Activated CD4-positive, alpha-beta T cell treated with anti-CD3 and anti-CD28 coated beads, Interleukin-2, amount 50 U/mL, for 4 hours (primary cell): Measurements from ENCODE around the gene AKR1B15.
"Not testable (repeated sequence)": the region's sequence is repeated elsewhere in the genome, so short reads cannot be mapped to it uniquely, and the experiment has no call there.

Source experiments
- DNase-seq, 2 experiments: peaks; one replicate each; pipeline ENCODE4 v3.0.0-alpha.2; 2020

Gene AKR1B15

GRCh38 chr7:134567368-134567767, 18.5 kb downstream of the AKR1B15 start:
- DNase-seq = no peak

GRCh38 chr7:134569962-134570361, 21.1 kb downstream of the AKR1B15 start:
- not testable (repeated sequence) for DNase-seq

- no peak for DNase-seq
Observed at GRCh38 chr7:134571101-134571500, 22.2 kb downstream of the AKR1B15 start.

- no peak for DNase-seq
Observed at GRCh38 chr7:134571746-134572461, 23.0 kb downstream of the AKR1B15 start.

GRCh38 chr7:134574322-134574721, 25.4 kb downstream of the AKR1B15 start:
- no peak for DNase-seq

GRCh38 chr7:134584290-134584689, 35.4 kb downstream of the AKR1B15 start:
- DNase-seq = no peak

GRCh38 chr7:134585897-134586296, 37.0 kb downstream of the AKR1B15 start:
- DNase-seq = no peak

- DNase-seq = no peak
Observed at GRCh38 chr7:134587750-134588149, 38.8 kb downstream of the AKR1B15 start.

GRCh38 chr7:134589491-134589941, 40.6 kb downstream of the AKR1B15 start:
- no peak for DNase-seq

- DNase-seq = no peak
Observed at GRCh38 chr7:134593530-134594392, 44.9 kb downstream of the AKR1B15 start.

- no peak for DNase-seq
Observed at GRCh38 chr7:134594877-134595276, 46.0 kb downstream of the AKR1B15 start.

GRCh38 chr7:134599371-134599770, 50.5 kb downstream of the AKR1B15 start:
- no peak for DNase-seq

GRCh38 chr7:134601459-134601858, 52.5 kb downstream of the AKR1B15 start:
- no peak for DNase-seq

- DNase-seq = no peak
Observed at GRCh38 chr7:134602881-134603451, 54.1 kb downstream of the AKR1B15 start.

GRCh38 chr7:134605978-134606923, 57.3 kb downstream of the AKR1B15 start:
- DNase-seq = peak; percentile 47 to 53

GRCh38 chr7:134611611-134612151, 62.8 kb downstream of the AKR1B15 start:
- no peak for DNase-seq

GRCh38 chr7:134612197-134612596, 63.3 kb downstream of the AKR1B15 start:
- DNase-seq = no peak

GRCh38 chr7:134613623-134614347, 64.9 kb downstream of the AKR1B15 start:
- DNase-seq = no peak

GRCh38 chr7:134616611-134617010, 67.7 kb downstream of the AKR1B15 start:
- DNase-seq = no peak

GRCh38 chr7:134618756-134619530, 70.0 kb downstream of the AKR1B15 start:
- DNase-seq = no peak
